CD4-positive, alpha-beta T cell (primary cell): ENCODE data around the gene OTOGL. TPM values are rescaled to one million over a fixed set of nuclear protein-coding genes. Genes with fewer than 3 reads are reported as not detected.

Experiments used
- ATAC-seq: fragments of 200-7000 bp; cut with Tn5 transposase; one replicate; pipeline ENCODE4 v1.10.0; 2022; ENCODE audit warnings: mild to moderate bottlenecking; ENCODE audit not compliant: poor library complexity
- CTCF ChIA-PET: fragments of 350-600 bp; sonication (Branson Sonifier 250); formaldehyde crosslinking; loops from one replicate; lab custom pipeline; 2021; ENCODE audit warnings: antibody characterized with exemption, inconsistent platforms; lab: Charles Lee
- POLR2A ChIA-PET: fragments of 350-600 bp; sonication (Branson Sonifier 250); formaldehyde crosslinking; loops from one replicate; lab custom pipeline; 2021; ENCODE audit warnings: antibody characterized with exemption, inconsistent platforms; lab: Charles Lee
- DNase-seq, 14 experiments: peaks; one replicate each; pipeline ENCODE4 v3.0.0-alpha.2; 2013 to 2020; ENCODE audit warnings: mixed read lengths in 2 of 14
- H3K27ac ChIP-seq, 2 donors: one replicate each; pipeline versions ENCODE4 v1.5.1 to v1.7.0; 2013; ENCODE audit warnings: low read length in 2 of 2, low read depth in 1 of 2, mild to moderate bottlenecking in 1 of 2
- H3K27me3 ChIP-seq, 2 experiments: 1 replicate in 1 of 2; 2 replicates in 1 of 2; pipeline versions ENCODE4 v1.6.1 to v1.7.0; 2013; ENCODE audit warnings: low read length in 2 of 2, control low read depth in 1 of 2, mild to moderate bottlenecking in 1 of 2, moderate library complexity in 1 of 2; ENCODE audit not compliant: insufficient read depth in 2 of 2, control insufficient read depth in 1 of 2
- H3K36me3 ChIP-seq: one replicate; pipeline ENCODE4 v1.6.1; 2013; ENCODE audit warnings: low read length, control low read depth; ENCODE audit not compliant: insufficient read depth
- H3K4me1 ChIP-seq: one replicate; pipeline ENCODE4 v1.6.1; 2013; ENCODE audit warnings: low read length, control low read depth; ENCODE audit not compliant: insufficient read depth
- H3K4me3 ChIP-seq: one replicate; pipeline ENCODE4 v1.5.1; 2013; ENCODE audit warnings: mild to moderate bottlenecking, low read length, moderate library complexity
- H3K9me3 ChIP-seq, 2 experiments: 1 replicate in 1 of 2; 2 replicates in 1 of 2; pipeline versions ENCODE4 v1.6.1 to v1.7.0; 2013; ENCODE audit warnings: low read length in 2 of 2, mild to moderate bottlenecking in 2 of 2, control low read depth in 1 of 2, moderate library complexity in 1 of 2; ENCODE audit not compliant: control insufficient read depth in 1 of 2, insufficient read depth in 1 of 2
- H3K27ac Mint-ChIP-seq: one replicate; pipeline ENCODE4 v1.8.0; 2020; ENCODE audit warnings: mixed read lengths
- H3K27me3 Mint-ChIP-seq: one replicate; pipeline ENCODE4 v1.8.0; 2021; ENCODE audit warnings: mixed read lengths
- H3K36me3 Mint-ChIP-seq: one replicate; pipeline ENCODE4 v1.8.0; 2021; ENCODE audit warnings: low read depth, mixed read lengths
- H3K4me1 Mint-ChIP-seq: one replicate; pipeline ENCODE4 v1.8.0; 2021; ENCODE audit warnings: low read depth, mixed read lengths
- H3K4me3 Mint-ChIP-seq: one replicate; pipeline ENCODE4 v1.8.0; 2020; ENCODE audit warnings: mild to moderate bottlenecking, mixed read lengths
- H3K9me3 Mint-ChIP-seq: one replicate; pipeline ENCODE4 v1.8.0; 2020; ENCODE audit warnings: mixed read lengths
- CTCF ChIP-seq: fragments of 200-600 bp; IDR thresholded peaks from one replicate; pipeline ENCODE4 v1.8.0; 2022; ENCODE audit warnings: antibody characterized with exemption, mild to moderate bottlenecking
- intact Hi-C, 2 experiments: fragments of 100-400 bp; cut with DNase I in 1 of 2; cut with micrococcal nuclease in 1 of 2; formaldehyde crosslinking; loops; one replicate each; pipeline versions ENCODE4 v1.15.1 to v1.9.0; 2023 to 2025; cut with DNase I, micrococcal nuclease
- total RNA-seq, 174 experiments: library from RNA in 2 of 174; stranded (reverse) in 2 of 174; gene quantifications; one replicate each; pipeline ENCODE4 v1.2.3 and lab custom pipeline; 2021 to 2026

Gene OTOGL
- total RNA-seq, 2 experiments from 2014 or later: not detected

DNA sequence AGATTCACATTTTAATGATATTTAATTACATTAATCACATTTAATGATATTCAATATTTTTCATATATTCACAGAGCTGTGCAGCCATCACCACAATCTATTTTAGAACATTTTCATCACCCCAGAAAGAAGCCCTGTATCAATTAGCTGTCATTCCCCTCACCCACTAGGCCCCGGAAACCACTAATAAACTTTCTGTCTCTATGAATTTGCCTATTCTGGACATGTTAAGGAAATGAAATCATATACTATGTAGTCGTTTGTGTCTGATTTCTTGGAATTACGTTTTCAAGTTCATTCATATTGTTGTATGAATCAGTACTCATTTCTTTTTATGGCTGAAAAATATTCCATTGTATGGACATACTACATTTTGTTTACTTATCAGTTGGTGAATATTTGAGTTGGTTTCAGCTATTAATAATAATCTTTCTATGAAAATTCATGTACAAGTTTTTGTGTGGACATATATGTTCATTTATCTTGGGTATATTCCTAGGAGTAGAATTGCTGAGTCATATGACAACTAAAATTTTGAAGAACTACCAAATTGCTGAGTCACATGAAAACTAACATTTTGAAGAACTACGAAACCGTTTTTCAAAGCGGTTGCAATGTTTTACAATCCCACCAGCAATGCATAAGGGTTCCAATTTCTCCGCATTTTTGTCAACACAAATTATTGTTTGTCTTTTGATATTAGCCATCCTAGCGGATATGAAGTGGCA is 11.7 kb upstream of the OTOGL start:
- TF ChIP-seq CTCF: no peak
- no peaks in the 10 kb centered on the region for H3K27me3 ChIP-seq
- no peaks in the 10 kb centered on the region for H3K36me3 ChIP-seq
- Mint-ChIP-seq H3K9me3 (peaks cover 5% of the 10 kb centered on the region), H3K4me3 (no peak overlapping the region), H3K27ac (no peak overlapping the region), H3K4me1 (peaks cover 18% of the 10 kb centered on the region), H3K36me3 (peaks cover 18% of the 10 kb centered on the region), H3K27me3 (no peaks in the 10 kb centered on the region)
- H3K27ac ChIP-seq: no peak overlapping the region
- peaks cover 0 to 8% of the 10 kb centered on the region in 2 experiments for H3K9me3 ChIP-seq
- H3K4me3 ChIP-seq: no peak overlapping the region
- H3K4me1 ChIP-seq: peaks cover 17% of the 10 kb centered on the region
- no peak for DNase-seq
- ATAC-seq: no peak
- CTCF ChIA-PET: no interaction called here
- intact Hi-C loops: no loop called here
- POLR2A ChIA-PET: no interaction called here

GRCh38 chr12:80100591-80100990 is 1.3 kb downstream of the OTOGL start:
- TF ChIP-seq CTCF: no peak
- Mint-ChIP-seq H3K9me3 (no peaks in the 10 kb centered on the region), H3K27ac (no peak overlapping the region), H3K27me3 (no peaks in the 10 kb centered on the region), H3K4me3 (no peak overlapping the region), H3K4me1 (no peaks in the 10 kb centered on the region), H3K36me3 (no peaks in the 10 kb centered on the region)
- no peaks in the 10 kb centered on the region for H3K27me3 ChIP-seq
- no peaks in the 10 kb centered on the region for H3K9me3 ChIP-seq
- H3K36me3 ChIP-seq: no peaks in the 10 kb centered on the region
- H3K4me3 ChIP-seq: no peak overlapping the region
- POLR2A ChIA-PET: no interaction called here
- DNase-seq (no peak), ATAC-seq (no peak)
- H3K4me1 ChIP-seq: no peaks in the 10 kb centered on the region
- CTCF ChIA-PET: no interaction called here
- intact Hi-C loops: no loop called here
- no peak overlapping the region for H3K27ac ChIP-seq

- no peak overlapping the region for H3K27ac ChIP-seq
- POLR2A ChIA-PET: no interaction called here
- H3K4me3 ChIP-seq: no peak overlapping the region
- no peaks in the 10 kb centered on the region for H3K36me3 ChIP-seq
- H3K27me3 ChIP-seq: no peaks in the 10 kb centered on the region
- no peaks in the 10 kb centered on the region for H3K4me1 ChIP-seq
- no peak overlapping the region for H3K4me3 Mint-ChIP-seq
- no peak for TF ChIP-seq CTCF
- H3K9me3 Mint-ChIP-seq: no peaks in the 10 kb centered on the region
- H3K27me3 Mint-ChIP-seq: no peaks in the 10 kb centered on the region
- CTCF ChIA-PET: no interaction called here
- H3K36me3 Mint-ChIP-seq: no peaks in the 10 kb centered on the region
- ATAC-seq: no peak
- H3K9me3 ChIP-seq: no peaks in the 10 kb centered on the region
- intact Hi-C loops: no loop called here
- H3K4me1 Mint-ChIP-seq: no peaks in the 10 kb centered on the region
- DNase-seq: no peak
- H3K27ac Mint-ChIP-seq: no peak overlapping the region
Measured at GRCh38 chr12:80101126-80101525, 1.8 kb downstream of the OTOGL start.
